Astrocyte (in vitro differentiated cells and primary cell): Measurements from ENCODE around the gene BBS9. TPM values are rescaled to one million over a fixed set of nuclear protein-coding genes. Genes with fewer than 3 reads are reported as not detected.

Source experiments
- DNase-seq: peaks from one replicate; pipeline ENCODE4 v3.0.0-alpha.2; 2010; ENCODE audit warnings: low read depth
- FAIRE-seq: peaks from 2 replicates; lab custom pipeline; 2011; peaks lifted over from hg19 to GRCh38; lab: Jason Lieb, UNC
- H2AFZ ChIP-seq: 2 replicates; pipeline ENCODE4 v1.6.0; 2012; ENCODE audit warnings: low read depth, low read length, inconsistent platforms
- H3K27ac ChIP-seq: 2 replicates; pipeline ENCODE4 v1.5.1; 2011; ENCODE audit warnings: low read depth, low read length, inconsistent platforms
- H3K27me3 ChIP-seq: 2 replicates; pipeline ENCODE4 v1.6.0; 2011; ENCODE audit warnings: low read length, inconsistent platforms; ENCODE audit not compliant: insufficient read depth
- H3K36me3 ChIP-seq: 2 replicates; pipeline ENCODE4 v1.5.1; 2011; ENCODE audit warnings: low read length, inconsistent platforms; ENCODE audit not compliant: insufficient read depth
- H3K4me1 ChIP-seq: 2 replicates; pipeline ENCODE4 v1.5.1; 2011; ENCODE audit warnings: low read length, inconsistent platforms; ENCODE audit not compliant: insufficient read depth
- H3K4me2 ChIP-seq: 2 replicates; pipeline ENCODE4 v1.6.0; 2012; ENCODE audit warnings: low read length, inconsistent platforms
- H3K4me3 ChIP-seq: 2 replicates; pipeline ENCODE4 v1.5.1; 2011; ENCODE audit warnings: low read depth, mild to moderate bottlenecking, low read length, inconsistent platforms; ENCODE audit not compliant: insufficient read depth
- H3K79me2 ChIP-seq: 2 replicates; pipeline ENCODE4 v1.6.0; 2012; ENCODE audit warnings: mild to moderate bottlenecking, low read length, inconsistent platforms; ENCODE audit not compliant: insufficient read depth
- H3K9ac ChIP-seq: 2 replicates; pipeline ENCODE4 v1.6.0; 2012; ENCODE audit warnings: mild to moderate bottlenecking, low read length, inconsistent platforms
- H3K9me3 ChIP-seq: 2 replicates; pipeline ENCODE4 v1.5.1; 2012; ENCODE audit warnings: low read depth, mild to moderate bottlenecking, low read length, inconsistent platforms; ENCODE audit not compliant: insufficient read depth
- H4K20me1 ChIP-seq: 2 replicates; pipeline ENCODE4 v1.6.0; 2012; ENCODE audit warnings: low read length, inconsistent platforms; ENCODE audit not compliant: insufficient read depth
- H3K27ac Mint-ChIP-seq: one replicate; pipeline ENCODE4 v1.8.0; 2021; ENCODE audit warnings: mild to moderate bottlenecking, mixed read lengths; ENCODE audit not compliant: unreplicated experiment
- H3K27me3 Mint-ChIP-seq: one replicate; pipeline ENCODE4 v1.8.0; 2021; ENCODE audit warnings: low read depth, mixed read lengths; ENCODE audit not compliant: unreplicated experiment
- H3K36me3 Mint-ChIP-seq: one replicate; pipeline ENCODE4 v1.8.0; 2021; ENCODE audit warnings: low read depth, mixed read lengths; ENCODE audit not compliant: unreplicated experiment
- H3K4me1 Mint-ChIP-seq: one replicate; pipeline ENCODE4 v1.8.0; 2021; ENCODE audit warnings: low read depth, mixed read lengths; ENCODE audit not compliant: unreplicated experiment
- H3K4me3 Mint-ChIP-seq: one replicate; pipeline ENCODE4 v1.8.0; 2021; ENCODE audit warnings: mild to moderate bottlenecking, moderate library complexity, mixed read lengths; ENCODE audit not compliant: unreplicated experiment
- H3K9me3 Mint-ChIP-seq: one replicate; pipeline ENCODE4 v1.8.0; 2021; ENCODE audit warnings: mild to moderate bottlenecking, mixed read lengths; ENCODE audit not compliant: unreplicated experiment
- CTCF ChIP-seq: IDR thresholded peaks from 2 replicates; pipeline ENCODE4 v1.5.1; 2011; ENCODE audit warnings: low read depth, mild to moderate bottlenecking, inconsistent platforms, low read length, moderate library complexity; ENCODE audit not compliant: insufficient read depth
- EZH2 ChIP-seq: IDR thresholded peaks from 2 replicates; pipeline ENCODE4 v1.6.1; 2012; ENCODE audit warnings: mild to moderate bottlenecking, low read length, inconsistent platforms; ENCODE audit not compliant: insufficient read depth
- total RNA-seq: library from RNA; stranded (reverse); gene quantifications from 2 replicates; pipeline ENCODE4 v1.2.1, GENCODE V29; 2021

BBS9 gene
- total RNA-seq, 1 donor from 2014 or later: 25.1 TPM

- Histone ChIP-seq H3K4me1 (no peaks in the 10 kb centered on the region), H3K27me3 (no peaks in the 10 kb centered on the region), H3K27ac (no peak overlapping the region), H3K4me3 (no peak overlapping the region), H2AFZ (no peak overlapping the region), H3K4me2 (no peak overlapping the region), H3K9me3 (no peaks in the 10 kb centered on the region), H3K36me3 (peaks cover 43% of the 10 kb centered on the region), H3K79me2 (peaks cover 41% of the 10 kb centered on the region), H4K20me1 (peaks cover 38% of the 10 kb centered on the region), H3K9ac (no peak overlapping the region)
- Mint-ChIP-seq H3K9me3 (no peaks in the 10 kb centered on the region), H3K4me1 (no peaks in the 10 kb centered on the region), H3K4me3 (no peak overlapping the region), H3K36me3 (peaks cover 12% of the 10 kb centered on the region), H3K27ac (no peak overlapping the region), H3K27me3 (no peaks in the 10 kb centered on the region)
- no peak for DNase-seq
- FAIRE-seq: no peak
- no peak for TF ChIP-seq CTCF
- no peak for TF ChIP-seq EZH2
Observed at GRCh38 chr7:33099154-33099940, 30.0 kb upstream of the BBS9 start.

GRCh38 chr7:33100770-33101169 is 28.6 kb upstream of the BBS9 start:
- Histone ChIP-seq H2AFZ (no peak overlapping the region), H3K4me1 (no peaks in the 10 kb centered on the region), H3K4me2 (no peak overlapping the region), H3K9me3 (no peaks in the 10 kb centered on the region), H3K27me3 (no peaks in the 10 kb centered on the region), H3K4me3 (no peak overlapping the region), H3K36me3 (peaks cover 43% of the 10 kb centered on the region), H4K20me1 (peaks cover 51% of the 10 kb centered on the region), H3K9ac (no peak overlapping the region), H3K79me2 (peaks cover 56% of the 10 kb centered on the region), H3K27ac (no peak overlapping the region)
- Mint-ChIP-seq H3K9me3 (no peaks in the 10 kb centered on the region), H3K27ac (no peak overlapping the region), H3K4me3 (no peak overlapping the region), H3K27me3 (no peaks in the 10 kb centered on the region), H3K36me3 (peaks cover 11% of the 10 kb centered on the region), H3K4me1 (no peaks in the 10 kb centered on the region)
- TF ChIP-seq EZH2 (no peak), CTCF (no peak)
- no peak for DNase-seq
- no peak for FAIRE-seq

- H3K9ac ChIP-seq: no peak overlapping the region
- FAIRE-seq: no peak
- peaks cover 62% of the 10 kb centered on the region for H4K20me1 ChIP-seq
- H3K4me1 ChIP-seq: no peaks in the 10 kb centered on the region
- H3K4me2 ChIP-seq: no peak overlapping the region
- no peak overlapping the region for H3K27ac ChIP-seq
- TF ChIP-seq EZH2 (no peak), CTCF (no peak)
- Mint-ChIP-seq H3K9me3 (no peaks in the 10 kb centered on the region), H3K4me1 (peaks cover 4% of the 10 kb centered on the region), H3K36me3 (peaks cover 11% of the 10 kb centered on the region), H3K4me3 (no peak overlapping the region), H3K27me3 (no peaks in the 10 kb centered on the region), H3K27ac (no peak overlapping the region)
- no peak overlapping the region for H2AFZ ChIP-seq
- H3K4me3 ChIP-seq: no peak overlapping the region
- no peaks in the 10 kb centered on the region for H3K9me3 ChIP-seq
- H3K36me3 ChIP-seq: peaks cover 33% of the 10 kb centered on the region
- no peaks in the 10 kb centered on the region for H3K27me3 ChIP-seq
- no peak for DNase-seq
- H3K79me2 ChIP-seq: peaks cover 67% of the 10 kb centered on the region
Observed at GRCh38 chr7:33101906-33102305, 27.5 kb upstream of the BBS9 start.
